ENCODE measurements around the gene GSX2. TPM values are rescaled to one million over a fixed set of nuclear protein-coding genes. Genes with fewer than 3 reads are reported as not detected.

GSX2 gene
- total and polyA plus RNA-seq, 9 donors, result 0.04 TPM; not detected in 8

DNA sequence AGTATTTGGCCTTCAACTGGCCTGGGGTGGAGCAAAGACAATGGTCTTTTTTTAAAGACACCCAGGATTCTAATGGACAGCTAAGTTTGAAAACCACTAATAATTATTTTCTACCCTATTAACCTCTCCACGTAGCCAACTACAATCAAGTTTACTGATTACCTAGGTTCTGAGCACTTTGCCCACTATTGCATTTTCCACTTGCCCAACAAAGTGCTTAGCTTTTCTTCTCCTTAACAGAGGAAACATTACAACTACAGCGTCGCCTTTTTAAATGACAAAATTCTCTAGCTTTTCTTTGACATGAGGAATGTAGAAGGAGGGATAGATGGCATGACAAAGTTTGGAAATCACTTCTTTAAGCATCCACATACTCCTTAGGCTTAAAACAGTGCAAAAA lies 37.6 kb upstream of the GSX2 start:
- Histone ChIP-seq H3K27ac (ENCODE audit: low read length) (no peak overlapping the region), H3K9me3 (replicated peaks; ENCODE audit: control insufficient read depth, low read depth, low read length) (no peaks in the 10 kb centered on the region), H3K4me3 (ENCODE audit: low read length) (peak overlapping the region; percentile 87), H3K27me3 (ENCODE audit: control insufficient read depth, insufficient read depth, low read length) (no peaks in the 10 kb centered on the region), H3K36me3 (ENCODE audit: control insufficient read depth, insufficient read depth, low read length) (no peaks in the 10 kb centered on the region), H3K4me1 (ENCODE audit: control insufficient read depth, insufficient read depth, low read length) (peaks cover 2% of the 10 kb centered on the region)
- 50% methylated on average over 1 of the region's 3 CpGs for WGBS (ENCODE audit: insufficient coverage)
- DNase-seq, result no peak

DNA sequence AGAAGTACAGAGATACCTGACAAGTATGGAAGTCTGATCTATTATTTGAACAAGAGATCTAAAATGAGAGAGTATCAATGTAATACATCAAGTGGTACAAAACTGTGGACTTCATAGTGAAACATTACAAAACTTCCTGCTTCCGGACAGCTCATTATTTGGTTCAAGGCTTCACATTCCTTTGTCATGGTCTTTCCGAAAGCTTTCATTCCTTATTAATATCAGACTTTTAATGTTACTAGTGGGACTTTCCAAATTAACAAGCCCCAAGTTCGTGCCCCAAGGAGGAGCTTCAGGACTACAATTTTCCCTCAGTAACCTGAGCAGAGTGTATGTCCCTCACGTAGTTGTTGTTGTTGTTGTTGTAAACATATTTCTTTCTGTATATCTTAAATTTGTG lies 36.7 kb upstream of the GSX2 start:
- DNase-seq, result peak; percentile 45
- WGBS (ENCODE audit: insufficient coverage), result no CpG with 5 or more reads among the region's 4 CpGs
- peak overlapping the region; percentile 93 for H3K27ac ChIP-seq (ENCODE audit: low read length)

DNA sequence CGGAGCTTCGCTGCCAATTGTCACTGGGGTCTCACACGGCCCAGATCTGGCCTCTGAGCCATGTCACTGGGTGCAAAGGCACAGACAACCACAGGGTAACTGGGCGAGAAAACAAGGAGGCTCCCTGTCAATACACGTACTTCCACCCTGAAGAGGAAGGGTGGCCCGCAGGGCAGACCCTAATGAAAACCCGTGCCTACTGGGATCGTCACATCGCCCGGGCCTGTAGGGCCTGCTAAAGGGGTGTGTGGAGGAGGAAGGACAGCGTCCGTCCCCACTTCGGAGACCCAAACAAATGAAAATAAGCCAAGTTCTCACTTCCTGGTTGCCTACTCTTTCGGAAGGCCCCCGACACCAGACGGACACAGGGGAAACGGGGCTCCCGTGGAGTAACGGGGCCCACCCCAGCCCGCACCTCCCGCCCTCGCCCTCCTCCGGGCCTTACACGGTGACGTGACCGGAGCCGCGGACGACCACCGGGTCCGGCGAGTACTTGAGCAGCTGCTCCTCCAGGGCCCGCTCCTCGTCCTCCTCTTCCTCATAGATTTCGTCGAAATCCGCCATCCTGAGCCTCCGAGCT lies 36.1 kb upstream of the GSX2 start:
- H3K27ac ChIP-seq (ENCODE audit: low read length), result peak overlapping the region; percentile 93
- H3K27me3 ChIP-seq (ENCODE audit: control insufficient read depth, insufficient read depth, low read length), result no peaks in the 10 kb centered on the region
- H3K9me3 ChIP-seq (replicated peaks; ENCODE audit: control insufficient read depth, low read depth, low read length), result no peaks in the 10 kb centered on the region
- peak overlapping the region; percentile 87 for H3K4me3 ChIP-seq (ENCODE audit: low read length)
- peaks cover 2% of the 10 kb centered on the region for H3K4me1 ChIP-seq (ENCODE audit: control insufficient read depth, insufficient read depth, low read length)
- peak; percentile 62 for DNase-seq
- no peaks in the 10 kb centered on the region for H3K36me3 ChIP-seq (ENCODE audit: control insufficient read depth, insufficient read depth, low read length)
- WGBS (ENCODE audit: insufficient coverage), result 0% methylated on average over 29 of the region's 38 CpGs

More for the DNA sequence above, 36.7 kb upstream of the GSX2 start:
- no peaks in the 10 kb centered on the region for H3K36me3 ChIP-seq (ENCODE audit: control insufficient read depth, insufficient read depth, low read length)
- H3K9me3 ChIP-seq (replicated peaks; ENCODE audit: control insufficient read depth, low read depth, low read length), result no peaks in the 10 kb centered on the region
- H3K4me3 ChIP-seq (ENCODE audit: low read length), result peak overlapping the region; percentile 87
- peaks cover 2% of the 10 kb centered on the region for H3K4me1 ChIP-seq (ENCODE audit: control insufficient read depth, insufficient read depth, low read length)
- H3K27me3 ChIP-seq (ENCODE audit: control insufficient read depth, insufficient read depth, low read length), result no peaks in the 10 kb centered on the region

DNA sequence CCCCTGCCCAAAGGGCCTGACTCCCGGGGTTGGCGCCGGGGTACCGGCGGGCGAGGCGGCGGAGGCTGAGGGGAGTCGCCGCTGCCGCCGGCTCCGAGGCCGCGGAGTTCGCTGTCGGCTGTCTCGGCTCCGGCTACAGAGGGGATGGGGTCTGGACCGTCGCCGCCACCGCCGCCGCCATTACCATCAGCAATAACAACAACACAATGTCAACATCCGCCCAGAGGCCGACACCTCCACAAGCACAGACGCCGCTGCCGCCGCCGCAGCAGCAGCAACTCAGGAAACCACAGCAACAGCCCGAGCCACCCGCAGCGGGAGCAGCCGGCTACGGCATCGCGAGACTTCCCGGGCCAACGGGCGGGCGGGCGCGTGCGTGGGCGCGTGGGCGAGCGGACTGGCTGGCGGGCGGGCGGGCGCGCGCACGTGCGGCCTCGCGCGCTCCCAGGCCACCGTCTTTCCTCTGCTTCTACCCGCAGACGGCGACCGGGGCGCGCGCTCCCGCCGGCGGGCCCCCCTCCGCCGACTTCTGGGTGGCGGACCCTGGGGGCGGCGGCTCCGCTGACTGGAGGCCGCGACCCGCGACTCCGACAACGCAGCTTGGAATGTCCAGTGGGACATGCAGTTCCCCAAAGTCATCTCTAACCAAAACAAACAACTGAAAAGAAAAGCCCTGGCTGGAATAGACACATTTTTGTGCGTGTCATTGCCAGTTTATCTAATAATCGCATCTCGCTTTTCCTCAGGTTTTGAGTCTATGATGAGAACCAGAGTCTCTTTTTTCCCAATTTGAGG lies 35.4 kb upstream of the GSX2 start, which contains the start of gene CHIC2:
Gene CHIC2, minus strand, starts transcription at position 289 of the 795 bp plus-strand sequence. CDS start 305 bp downstream, outside the sequence.
- WGBS (ENCODE audit: insufficient coverage), result 0% methylated on average over 79 of the region's 87 CpGs
- Histone ChIP-seq H3K36me3 (ENCODE audit: control insufficient read depth, insufficient read depth, low read length) (no peaks in the 10 kb centered on the region), H3K4me1 (ENCODE audit: control insufficient read depth, insufficient read depth, low read length) (peaks cover 2% of the 10 kb centered on the region), H3K27me3 (ENCODE audit: control insufficient read depth, insufficient read depth, low read length) (peaks cover 3% of the 10 kb centered on the region), H3K9me3 (replicated peaks; ENCODE audit: control insufficient read depth, low read depth, low read length) (no peaks in the 10 kb centered on the region), H3K27ac (ENCODE audit: low read length) (peak within 1 kb of the TSS; percentile 93), H3K4me3 (ENCODE audit: low read length) (peak within 1 kb of the TSS; percentile 87)
- DNase-seq, result peak; percentile 98

DNA sequence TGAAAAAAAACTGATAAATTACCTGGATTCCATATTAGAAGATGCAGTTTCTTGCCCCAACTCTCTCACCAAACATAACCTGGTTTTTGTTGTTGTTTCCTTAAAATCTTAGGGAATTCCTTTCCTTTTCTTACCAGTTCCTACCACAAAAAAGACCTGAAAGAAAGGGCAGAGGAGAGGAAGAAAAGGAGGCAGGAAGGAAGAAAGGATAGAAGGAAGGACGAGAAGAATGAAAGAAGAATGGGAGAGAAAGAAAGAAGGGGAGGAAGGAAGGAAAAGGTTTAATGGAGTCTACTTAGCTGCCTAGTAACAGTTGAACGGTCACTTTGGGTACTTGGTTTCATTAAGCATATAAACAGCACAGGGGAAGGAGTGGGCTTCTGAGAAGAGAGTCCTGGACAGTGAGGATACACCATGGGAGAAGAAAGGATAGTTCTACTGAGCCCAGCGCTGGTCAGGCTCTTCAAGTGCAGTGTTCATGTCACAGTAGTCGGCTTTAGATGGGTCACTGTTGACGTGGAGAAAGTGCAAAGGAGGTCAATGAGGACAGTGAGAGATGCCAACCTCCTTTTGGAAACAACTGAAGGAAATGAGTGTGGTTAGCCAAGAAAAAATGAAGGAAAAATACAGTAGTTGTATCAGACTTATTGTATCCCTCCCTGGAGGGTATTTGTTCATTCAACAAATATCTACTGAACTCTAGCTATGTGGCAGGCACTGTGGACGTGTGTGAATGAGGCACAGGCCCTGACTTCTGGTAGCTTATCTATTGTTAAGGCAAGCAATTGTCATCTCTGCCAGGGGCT lies 34.5 kb upstream of the GSX2 start:
- peak overlapping the region; percentile 66 for H3K4me3 ChIP-seq (ENCODE audit: low read length)
- no peaks in the 10 kb centered on the region for H3K9me3 ChIP-seq (replicated peaks; ENCODE audit: control insufficient read depth, low read depth, low read length)
- no peak overlapping the region for H3K27ac ChIP-seq (ENCODE audit: low read length)
- H3K4me1 ChIP-seq (ENCODE audit: control insufficient read depth, insufficient read depth, low read length), result peaks cover 2% of the 10 kb centered on the region
- peaks cover 3% of the 10 kb centered on the region for H3K27me3 ChIP-seq (ENCODE audit: control insufficient read depth, insufficient read depth, low read length)
- peak; percentile 18 for DNase-seq
- H3K36me3 ChIP-seq (ENCODE audit: control insufficient read depth, insufficient read depth, low read length), result no peaks in the 10 kb centered on the region
- WGBS (ENCODE audit: insufficient coverage), result 56% methylated on average over 6 of the region's 6 CpGs

DNA sequence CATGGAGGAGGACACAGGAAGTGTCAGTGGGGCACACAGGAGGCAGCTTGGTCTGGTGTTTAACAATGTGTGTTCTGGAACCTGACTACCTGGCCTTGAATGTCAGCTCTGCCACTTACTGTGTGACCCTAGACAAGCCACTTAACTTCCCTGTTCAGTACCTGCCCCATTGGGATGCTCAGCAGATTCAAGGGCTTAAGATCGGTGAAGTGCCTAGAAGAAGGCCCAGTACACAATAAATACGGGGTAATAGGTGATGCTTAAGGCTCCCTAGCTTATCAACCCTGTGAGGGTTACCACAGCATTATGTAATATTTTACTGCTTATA lies 33.9 kb upstream of the GSX2 start:
- no peak overlapping the region for H3K27ac ChIP-seq (ENCODE audit: low read length)

DNA sequence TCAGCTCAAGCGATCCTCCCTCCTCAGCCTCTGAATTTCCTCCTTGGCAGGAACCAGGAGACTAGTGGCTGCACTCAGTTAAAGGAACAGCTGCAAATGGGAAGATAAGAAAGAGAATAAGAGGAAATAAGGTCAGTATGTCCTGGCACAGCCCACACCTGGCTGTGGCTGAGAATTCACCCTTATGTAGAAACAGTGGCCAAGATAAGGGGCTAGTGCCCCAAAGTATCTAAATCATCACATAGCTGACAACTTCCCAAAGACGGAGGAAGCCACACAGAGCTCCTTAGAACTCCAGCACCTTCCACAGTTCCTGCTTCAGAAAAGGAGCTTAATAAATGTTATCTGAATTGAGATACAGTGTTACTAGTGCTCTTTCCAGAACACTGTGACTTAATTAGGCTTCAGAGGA lies 33.2 kb upstream of the GSX2 start:
- WGBS (ENCODE audit: insufficient coverage), result no CpG with 5 or more reads among the region's 2 CpGs
- no peak overlapping the region for H3K4me3 ChIP-seq (ENCODE audit: low read length)

More for the DNA sequence above, 33.9 kb upstream of the GSX2 start:
- DNase-seq, result no peak
- Histone ChIP-seq H3K27me3 (ENCODE audit: control insufficient read depth, insufficient read depth, low read length) (peaks cover 3% of the 10 kb centered on the region), H3K4me1 (ENCODE audit: control insufficient read depth, insufficient read depth, low read length) (peaks cover 2% of the 10 kb centered on the region), H3K4me3 (ENCODE audit: low read length) (no peak overlapping the region), H3K36me3 (ENCODE audit: control insufficient read depth, insufficient read depth, low read length) (no peaks in the 10 kb centered on the region), H3K9me3 (replicated peaks; ENCODE audit: control insufficient read depth, low read depth, low read length) (no peaks in the 10 kb centered on the region)
- WGBS (ENCODE audit: insufficient coverage), result no CpG with 5 or more reads among the region's 2 CpGs

DNA sequence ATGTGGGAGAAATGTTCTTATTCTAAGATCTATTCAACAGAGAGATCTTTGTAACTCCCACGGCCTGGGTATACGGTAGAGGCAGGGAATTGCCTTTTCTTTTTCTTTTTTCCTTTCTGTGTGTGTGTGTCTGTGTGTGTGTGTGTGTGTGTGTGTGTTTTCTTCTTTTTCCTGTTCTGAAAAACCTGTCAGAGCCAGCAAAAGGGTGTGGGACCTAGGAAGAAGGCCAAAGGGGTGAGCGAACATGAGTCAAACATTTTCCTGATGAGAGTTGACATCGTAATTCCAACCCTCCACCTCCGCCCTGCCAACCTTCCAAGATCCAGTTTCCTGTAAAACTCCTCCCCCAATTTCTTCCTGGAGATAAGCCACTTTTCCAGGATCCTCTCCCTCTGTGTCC lies 32.8 kb upstream of the GSX2 start:
- H3K36me3 ChIP-seq (ENCODE audit: control insufficient read depth, insufficient read depth, low read length), result no peaks in the 10 kb centered on the region
- peak; percentile 65 for DNase-seq
- H3K4me1 ChIP-seq (ENCODE audit: control insufficient read depth, insufficient read depth, low read length), result peaks cover 2% of the 10 kb centered on the region
- no peaks in the 10 kb centered on the region for H3K9me3 ChIP-seq (replicated peaks; ENCODE audit: control insufficient read depth, low read depth, low read length)
- no peak overlapping the region for H3K27ac ChIP-seq (ENCODE audit: low read length)
- H3K27me3 ChIP-seq (ENCODE audit: control insufficient read depth, insufficient read depth, low read length), result peaks cover 3% of the 10 kb centered on the region
- WGBS (ENCODE audit: insufficient coverage), result 49% methylated on average over 2 of the region's 5 CpGs
- no peak overlapping the region for H3K4me3 ChIP-seq (ENCODE audit: low read length)

More for the DNA sequence above, 33.2 kb upstream of the GSX2 start:
- no peaks in the 10 kb centered on the region for H3K9me3 ChIP-seq (replicated peaks; ENCODE audit: control insufficient read depth, low read depth, low read length)
- DNase-seq, result no peak
- peaks cover 3% of the 10 kb centered on the region for H3K27me3 ChIP-seq (ENCODE audit: control insufficient read depth, insufficient read depth, low read length)
- H3K4me1 ChIP-seq (ENCODE audit: control insufficient read depth, insufficient read depth, low read length), result peaks cover 2% of the 10 kb centered on the region
- no peak overlapping the region for H3K27ac ChIP-seq (ENCODE audit: low read length)
- H3K36me3 ChIP-seq (ENCODE audit: control insufficient read depth, insufficient read depth, low read length), result no peaks in the 10 kb centered on the region

DNA sequence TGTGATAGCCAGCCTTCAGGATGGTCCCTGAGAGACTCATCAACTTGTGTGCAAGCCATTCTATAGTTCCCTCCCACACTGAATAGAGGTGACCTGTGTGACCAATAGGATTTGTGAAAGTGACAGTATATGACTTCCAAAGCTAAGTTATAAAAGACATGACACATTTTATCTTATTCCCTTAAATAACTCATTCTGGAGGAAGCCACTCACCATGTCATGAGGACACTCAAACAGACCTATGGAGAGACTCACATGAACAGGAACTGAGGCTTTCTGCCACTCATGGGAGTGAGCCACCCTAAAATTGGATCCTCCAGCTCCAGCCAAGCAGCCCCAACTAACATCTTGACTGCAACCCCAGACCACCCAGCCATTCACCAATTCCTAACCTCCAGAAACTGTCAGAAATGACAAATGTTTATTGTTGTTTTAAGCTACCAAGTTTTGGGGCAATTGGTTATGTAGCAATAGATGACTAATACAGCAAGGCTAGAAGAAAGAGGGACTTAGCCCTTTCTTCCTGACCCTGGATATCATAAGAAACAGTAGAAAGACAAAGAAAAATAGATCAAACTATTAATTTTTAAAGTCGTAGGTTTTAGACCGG lies 26.6 kb upstream of the GSX2 start:
- H3K9me3 ChIP-seq (replicated peaks; ENCODE audit: control insufficient read depth, low read depth, low read length), result no peaks in the 10 kb centered on the region
- H3K27ac ChIP-seq (ENCODE audit: low read length), result no peak overlapping the region
- no peaks in the 10 kb centered on the region for H3K36me3 ChIP-seq (ENCODE audit: control insufficient read depth, insufficient read depth, low read length)
- no peaks in the 10 kb centered on the region for H3K4me1 ChIP-seq (ENCODE audit: control insufficient read depth, insufficient read depth, low read length)
- no peak for DNase-seq
- peaks cover 5% of the 10 kb centered on the region for H3K27me3 ChIP-seq (ENCODE audit: control insufficient read depth, insufficient read depth, low read length)
- H3K4me3 ChIP-seq (ENCODE audit: low read length), result no peak overlapping the region
- no CpG with 5 or more reads among the region's 2 CpGs for WGBS (ENCODE audit: insufficient coverage)

DNA sequence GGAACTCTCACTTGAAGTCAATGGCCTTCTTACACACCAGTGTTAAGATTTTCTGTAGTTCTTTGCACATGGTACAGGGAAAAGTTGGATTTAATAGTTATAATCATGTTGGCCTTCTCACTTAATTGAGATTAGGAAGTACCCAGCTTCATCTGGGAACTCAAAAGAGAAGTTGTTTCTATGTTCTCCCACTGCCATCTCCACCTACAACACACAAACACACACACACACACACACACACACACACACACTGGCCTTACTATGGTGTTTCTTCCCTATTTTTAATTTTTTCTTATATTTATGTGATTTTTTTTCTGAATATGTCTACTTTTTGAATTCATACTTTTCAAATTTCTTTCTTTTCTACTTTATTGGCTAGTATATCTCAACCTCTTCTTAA lies 25.6 kb upstream of the GSX2 start:
- Histone ChIP-seq H3K27me3 (ENCODE audit: control insufficient read depth, insufficient read depth, low read length) (peaks cover 3% of the 10 kb centered on the region), H3K4me1 (ENCODE audit: control insufficient read depth, insufficient read depth, low read length) (no peaks in the 10 kb centered on the region), H3K4me3 (ENCODE audit: low read length) (no peak overlapping the region), H3K27ac (ENCODE audit: low read length) (no peak overlapping the region), H3K9me3 (replicated peaks; ENCODE audit: control insufficient read depth, low read depth, low read length) (no peaks in the 10 kb centered on the region), H3K36me3 (ENCODE audit: control insufficient read depth, insufficient read depth, low read length) (no peaks in the 10 kb centered on the region)
- no peak for DNase-seq
